Motor neuron (in vitro differentiated cells): ENCODE measurements around the gene PET100. TPM values are rescaled to one million over a fixed set of nuclear protein-coding genes. Genes with fewer than 3 reads are reported as not detected.
A peak's percentile ranks its signal among the peaks of the same experiment; 100 is the strongest.

Experiments
- ATAC-seq, 8 experiments: fragments of 200-7000 bp; cut with Tn5 transposase; replicated peaks in 6 of 8; 2 replicates each; pipeline ENCODE4 v1.8.0; 2021; ENCODE audit warnings: mild to moderate bottlenecking in 8 of 8, moderate library complexity in 8 of 8
- H3K27ac ChIP-seq, 2 donors: fragments of 250-450 bp; sonication (Bioruptor Pico); 2 replicates each; pipeline ENCODE4 v1.9.0; 2021; ENCODE audit warnings: antibody characterized with exemption in 2 of 2, mild to moderate bottlenecking in 2 of 2, moderate library complexity in 1 of 2
- H3K4me1 ChIP-seq, 2 donors: fragments of 250-450 bp; sonication (Bioruptor Pico); replicated peaks in 1 of 2; 2 replicates each; pipeline ENCODE4 v1.6.1; 2021; ENCODE audit warnings: antibody characterized with exemption in 2 of 2, mild to moderate bottlenecking in 2 of 2, moderate library complexity in 1 of 2
- H3K4me3 ChIP-seq, 5 donors: fragments of 250-450 bp; sonication (Bioruptor Pico); 2 replicates each; pipeline ENCODE4 v1.9.0; 2021; ENCODE audit warnings: antibody characterized with exemption in 5 of 5, mild to moderate bottlenecking in 5 of 5, moderate library complexity in 4 of 5
- WGBS, 10 experiments: fragments of 450-650 bp; shearing (Covaris generic); methylation state at CpG; one replicate each; pipeline ENCODE4 v1.0.0; 2022; 5-methylcytosine and 5-hydroxymethylcytosine counted together
- in situ Hi-C, 9 experiments: fragments of 400-800 bp; cut with MboI; loops; one replicate each; pipeline ENCODE4 v1.15.0; 2021; ENCODE audit warnings: low sequenced_read_pairs in 9 of 9, low pct_unique_long_range_greater_than_20kb in 2 of 9; ENCODE audit not compliant: unreplicated experiment in 9 of 9
- total RNA-seq, 8 experiments: library from RNA; unstranded; fragments of 300-600 nt; gene quantifications; 2 replicates each; pipeline versions ENCODE4 v1.2.3 to v1.2.4, GENCODE V29; 2022

PET100 gene
- total RNA-seq, 8 experiments from 2014 or later, result 94.6 to 240 (median 105) TPM

GRCh38 chr19:7618348-7618747, 11.2 kb upstream of the PET100 start:
- in situ Hi-C loops, result no loop called here
- ATAC-seq, result peak in 2 of 8 experiments; percentile 10 to 13
- 40 to 86% (median 64%) methylated on average over 1 to 2 of the region's 4 CpGs; no CpG with 5 or more reads in 7 of the 10 experiments for WGBS, 10 experiments
- Histone ChIP-seq H3K4me1 (no peaks in the 10 kb centered on the region), H3K27ac (no peak overlapping the region), H3K4me3 (no peak overlapping the region)

DNA sequence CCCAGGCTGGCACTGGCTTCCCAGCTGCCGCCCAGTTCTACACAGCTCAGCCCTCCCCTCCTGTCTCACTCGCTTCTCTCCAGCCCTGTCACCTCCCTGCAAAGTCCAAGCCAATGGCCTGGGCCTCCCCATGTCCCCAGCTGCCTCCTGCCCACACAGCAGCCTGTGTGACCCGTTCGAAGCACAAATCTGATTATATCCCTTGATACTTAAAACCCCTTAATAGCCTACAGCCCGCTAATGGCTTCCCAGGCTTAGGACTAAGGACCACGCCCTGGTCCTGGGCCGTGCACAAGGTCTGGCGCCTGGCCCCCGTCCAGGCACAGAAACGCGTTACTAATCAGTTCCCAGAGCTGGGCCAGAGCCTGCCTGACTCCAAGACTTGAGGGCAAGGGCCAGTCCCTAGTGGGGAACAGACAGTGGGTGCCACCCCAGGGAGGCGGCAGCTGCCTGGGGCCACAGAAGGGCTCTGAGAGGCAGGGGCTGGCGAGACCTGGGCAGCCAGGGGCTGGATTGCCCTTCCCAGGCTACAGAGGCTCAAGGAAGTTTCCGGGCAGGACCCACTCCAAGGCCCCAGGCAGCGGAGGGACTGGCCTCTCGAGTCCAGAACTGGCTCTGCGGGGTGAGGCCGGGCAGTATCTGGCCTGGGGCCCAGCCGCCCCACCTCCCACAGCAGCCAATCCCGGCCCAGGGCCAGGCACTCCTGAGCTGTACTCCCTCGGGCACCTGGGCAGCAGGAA, 10.7 kb upstream of the PET100 start:
- peak in 3 of 8 experiments; percentile 41 to 66 (median 53) for ATAC-seq
- WGBS, 10 experiments, result 60 to 100% (median 98%) methylated on average over 1 to 8 of the region's 21 CpGs; no CpG with 5 or more reads in 3 of the 10 experiments
- Histone ChIP-seq H3K4me3 (no peak overlapping the region), H3K27ac (no peak overlapping the region), H3K4me1 (no peaks in the 10 kb centered on the region)
- in situ Hi-C loops, result no loop called here

DNA sequence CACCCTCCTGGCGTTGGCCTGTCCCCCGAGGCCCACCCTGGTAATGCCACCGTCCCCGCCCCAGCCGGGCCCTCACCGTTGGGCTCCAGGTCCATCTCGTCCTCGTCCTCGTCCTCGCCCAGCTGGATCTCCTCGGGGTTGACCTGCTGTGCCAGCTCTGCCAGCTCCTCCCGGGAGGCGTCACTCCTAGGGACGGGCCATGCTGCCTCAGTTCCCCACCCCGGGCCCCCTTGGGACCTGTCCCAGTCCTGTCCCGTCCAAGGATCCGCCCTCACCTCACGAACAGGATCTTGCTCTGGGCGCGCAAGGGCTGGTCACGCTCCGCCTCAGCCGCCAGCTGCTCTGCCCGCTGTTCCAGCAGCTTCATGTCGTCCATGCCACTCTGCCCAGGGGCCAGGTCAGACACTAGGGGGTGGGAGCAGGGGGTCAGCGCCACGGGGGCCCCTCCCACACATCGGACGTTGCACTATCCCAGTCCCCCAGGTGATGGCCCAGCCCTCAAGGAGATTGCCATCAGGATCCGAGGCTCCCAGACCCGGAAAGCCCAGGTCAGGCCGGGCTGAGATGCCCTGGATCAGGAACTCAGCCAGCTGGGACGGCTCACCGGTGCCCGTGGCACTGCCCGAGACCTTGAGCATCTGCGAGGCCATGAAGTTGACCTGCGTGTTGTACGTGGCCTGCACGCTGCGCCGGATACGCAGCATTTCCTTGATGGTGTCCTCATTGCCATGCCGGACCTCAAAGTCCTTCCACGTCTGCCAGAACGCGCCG, 9.7 kb upstream of the PET100 start:
- WGBS, 10 experiments, result 95 to 100% (median 100%) methylated on average over 2 to 9 of the region's 48 CpGs; no CpG with 5 or more reads in 5 of the 10 experiments
- Histone ChIP-seq H3K4me3 (no peak overlapping the region), H3K4me1 (no peaks in the 10 kb centered on the region), H3K27ac (no peak overlapping the region)
- ATAC-seq, result peak in 2 of 8 experiments; percentile 4 to 6
- in situ Hi-C loops, result no loop called here

GRCh38 chr19:7620442-7621412, 8.9 kb upstream of the PET100 start:
- peak in 1 of 8 experiments; percentile 5 for ATAC-seq
- no peak overlapping the region for H3K27ac ChIP-seq
- H3K4me1 ChIP-seq, result no peaks in the 10 kb centered on the region
- in situ Hi-C loops, result no loop called here
- 68 to 70% methylated on average over 2 of the region's 57 CpGs; no CpG with 5 or more reads in 8 of the 10 experiments for WGBS, 10 experiments
- no peak overlapping the region for H3K4me3 ChIP-seq

GRCh38 chr19:7622933-7623685, 6.5 kb upstream of the PET100 start:
- 60 to 96% (median 75%) methylated on average over 1 to 6 of the region's 16 CpGs; no CpG with 5 or more reads in 4 of the 10 experiments for WGBS, 10 experiments
- Histone ChIP-seq H3K27ac (no peak overlapping the region), H3K4me3 (no peak overlapping the region), H3K4me1 (peaks cover 0 to 2% of the 10 kb centered on the region in 2 donors)
- peak in 1 of 8 experiments; percentile 4 for ATAC-seq
- in situ Hi-C loops, result no loop called here

- Histone ChIP-seq H3K4me3 (no peak overlapping the region), H3K27ac (no peak overlapping the region), H3K4me1 (peaks cover 4 to 8% of the 10 kb centered on the region in 2 donors)
- in situ Hi-C loops, result no loop called here
- peak in 1 of 8 experiments; percentile 6 for ATAC-seq
- 95 to 100% (median 100%) methylated on average over 1 to 4 of the region's 39 CpGs; no CpG with 5 or more reads in 7 of the 10 experiments for WGBS, 10 experiments
These were observed 5.6 kb upstream of the PET100 start for GRCh38 chr19:7623725-7624603.

GRCh38 chr19:7624810-7625209, 4.8 kb upstream of the PET100 start:
- H3K4me3 ChIP-seq, result no peak overlapping the region
- WGBS, 10 experiments, result 100% methylated on average over 4 of the region's 17 CpGs; no CpG with 5 or more reads in 9 of the 10 experiments
- no peak overlapping the region for H3K27ac ChIP-seq
- in situ Hi-C loops, result no loop called here
- ATAC-seq, result no peak
- peaks cover 4 to 8% of the 10 kb centered on the region in 2 donors for H3K4me1 ChIP-seq

- in situ Hi-C loops, result no loop called here
- ATAC-seq, result no peak
- H3K4me3 ChIP-seq, result no peak overlapping the region
- peaks cover 10 to 13% of the 10 kb centered on the region in 2 donors for H3K4me1 ChIP-seq
- WGBS, 10 experiments, result 92 to 100% methylated on average over 5 to 8 of the region's 34 CpGs; no CpG with 5 or more reads in 8 of the 10 experiments
- no peak overlapping the region for H3K27ac ChIP-seq
These were observed 3.7 kb upstream of the PET100 start for GRCh38 chr19:7625763-7626372.

DNA sequence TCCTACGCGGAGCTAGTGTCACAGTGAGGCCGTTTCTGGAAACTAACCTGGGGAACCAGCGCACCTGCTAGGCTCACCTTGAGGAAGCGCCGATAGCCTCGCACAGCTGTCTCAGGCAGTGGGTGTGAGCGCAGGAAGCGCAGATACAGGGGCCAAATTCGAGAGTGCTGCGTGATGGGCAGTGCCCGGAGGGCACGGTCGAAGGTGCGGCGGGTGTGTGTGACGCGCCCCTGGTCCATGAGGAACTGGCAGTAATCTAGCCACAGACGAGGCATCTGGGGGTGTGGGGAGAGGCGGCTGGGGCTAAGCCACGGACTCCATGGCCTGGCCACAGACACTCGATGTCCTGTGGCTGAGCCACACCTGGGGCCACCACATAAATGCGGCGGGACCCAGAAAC, 2.4 kb upstream of the PET100 start:
- Histone ChIP-seq H3K4me3 (no peak overlapping the region), H3K4me1 (peaks cover 10 to 14% of the 10 kb centered on the region in 2 donors), H3K27ac (no peak overlapping the region)
- in situ Hi-C loops, result no loop called here
- ATAC-seq, result no peak
- 90 to 100% (median 93%) methylated on average over 3 to 7 of the region's 24 CpGs; no CpG with 5 or more reads in 7 of the 10 experiments for WGBS, 10 experiments

DNA sequence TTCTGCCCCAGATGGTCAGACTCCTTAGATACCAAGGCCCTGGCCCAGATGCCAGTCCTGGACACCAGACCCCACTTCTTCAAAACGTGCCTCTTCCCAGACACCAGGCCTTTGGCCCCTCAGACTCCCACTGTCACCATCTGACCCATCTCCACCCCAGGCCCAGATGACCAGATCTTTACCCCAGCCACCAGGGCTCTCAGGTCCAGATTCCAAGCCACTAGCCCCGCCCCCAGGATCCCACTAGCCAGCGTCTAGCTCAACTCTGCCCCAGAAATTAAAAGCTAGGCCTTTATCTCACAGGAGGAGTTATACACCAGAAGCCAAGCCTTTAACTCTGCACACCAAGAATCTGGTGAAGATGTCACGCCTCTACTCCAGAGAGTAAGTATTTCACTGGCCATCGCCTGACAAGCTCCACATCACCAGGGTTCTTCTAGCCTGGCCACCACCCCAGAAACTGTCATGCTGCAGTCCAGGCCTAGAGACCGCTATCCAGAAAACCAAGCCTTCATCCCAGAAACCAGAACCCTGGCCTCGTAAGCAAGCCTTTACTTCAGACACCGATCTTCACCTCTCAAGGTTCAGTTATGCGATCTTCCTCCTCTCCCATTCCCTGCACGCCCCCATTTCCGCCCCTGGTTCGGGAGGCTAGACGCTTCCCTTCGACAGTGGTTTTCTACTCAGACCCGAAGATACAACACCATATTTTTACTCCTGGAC, 843 bp upstream of the PET100 start:
- Histone ChIP-seq H3K27ac (peak overlapping the region; percentile 73 to 88), H3K4me1 (peaks cover 10 to 14% of the 10 kb centered on the region in 2 donors), H3K4me3 (peak overlapping the region; percentile 67 to 99 (median 95))
- in situ Hi-C loops, result no loop called here
- 0% methylated on average over 1 to 10 of the region's 15 CpGs; no CpG with 5 or more reads in 5 of the 10 experiments for WGBS, 10 experiments
- ATAC-seq, result no peak
